Epithelial cell of esophagus (primary cell): ENCODE results near the gene TCERG1L.

Source experiments
- DNase-seq: peaks from one replicate; pipeline ENCODE4 v3.0.0; 2010; ENCODE audit warnings: low read depth
- H3K4me3 ChIP-seq: 2 replicates; pipeline ENCODE4 v1.5.1; 2011; ENCODE audit warnings: mild to moderate bottlenecking, low read length, control low read depth
- TF ChIP-seq, protein P1 (sequence below): IDR thresholded peaks from 2 replicates; pipeline ENCODE4 v1.5.1; 2011; ENCODE audit warnings: low read depth, mild to moderate bottlenecking, low read length, control low read depth, inconsistent platforms; ENCODE audit not compliant: insufficient read depth; ENCODE audit errors: missing control alignments

The TCERG1L gene

DNA sequence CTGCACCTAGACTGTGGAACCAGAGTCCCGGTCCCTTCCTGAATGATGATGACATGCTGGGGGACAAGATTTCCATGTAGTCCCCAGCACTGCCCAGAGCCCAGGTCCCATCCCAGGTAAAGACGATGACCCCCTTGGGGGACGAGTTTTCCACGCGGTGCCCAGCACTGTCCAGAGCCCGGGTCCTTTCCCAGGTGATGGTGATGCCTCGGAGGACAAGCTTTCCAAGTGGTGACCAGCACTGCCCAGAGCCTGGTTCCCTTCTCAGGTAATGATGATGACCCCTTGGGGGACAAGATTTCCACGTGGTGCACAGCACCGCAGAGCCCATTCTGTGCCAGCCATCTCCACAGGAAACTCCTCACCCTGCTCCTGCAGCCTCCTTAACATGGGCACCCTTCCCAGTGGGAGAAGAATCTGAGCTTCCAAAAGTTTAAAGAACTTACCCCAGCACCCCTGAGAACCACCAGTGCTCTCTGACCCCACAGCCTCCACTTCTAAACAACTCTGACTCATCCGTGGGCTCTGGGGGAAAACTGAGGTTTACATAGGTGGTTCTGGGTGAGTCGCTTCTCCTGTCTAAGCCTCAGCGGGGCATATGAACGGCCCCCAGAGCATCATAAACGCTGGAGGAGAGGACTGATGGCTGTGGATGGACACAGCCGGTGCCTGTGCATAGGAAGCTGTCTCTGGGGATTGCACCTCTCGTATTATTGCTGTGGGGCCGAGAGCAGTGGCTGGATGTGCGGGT is 233.2 kb downstream of the TCERG1L start:
- no peak for DNase-seq
- no peak overlapping the region for H3K4me3 ChIP-seq
- TF ChIP-seq, protein P1, sequence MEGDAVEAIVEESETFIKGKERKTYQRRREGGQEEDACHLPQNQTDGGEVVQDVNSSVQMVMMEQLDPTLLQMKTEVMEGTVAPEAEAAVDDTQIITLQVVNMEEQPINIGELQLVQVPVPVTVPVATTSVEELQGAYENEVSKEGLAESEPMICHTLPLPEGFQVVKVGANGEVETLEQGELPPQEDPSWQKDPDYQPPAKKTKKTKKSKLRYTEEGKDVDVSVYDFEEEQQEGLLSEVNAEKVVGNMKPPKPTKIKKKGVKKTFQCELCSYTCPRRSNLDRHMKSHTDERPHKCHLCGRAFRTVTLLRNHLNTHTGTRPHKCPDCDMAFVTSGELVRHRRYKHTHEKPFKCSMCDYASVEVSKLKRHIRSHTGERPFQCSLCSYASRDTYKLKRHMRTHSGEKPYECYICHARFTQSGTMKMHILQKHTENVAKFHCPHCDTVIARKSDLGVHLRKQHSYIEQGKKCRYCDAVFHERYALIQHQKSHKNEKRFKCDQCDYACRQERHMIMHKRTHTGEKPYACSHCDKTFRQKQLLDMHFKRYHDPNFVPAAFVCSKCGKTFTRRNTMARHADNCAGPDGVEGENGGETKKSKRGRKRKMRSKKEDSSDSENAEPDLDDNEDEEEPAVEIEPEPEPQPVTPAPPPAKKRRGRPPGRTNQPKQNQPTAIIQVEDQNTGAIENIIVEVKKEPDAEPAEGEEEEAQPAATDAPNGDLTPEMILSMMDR, result no peak

DNA sequence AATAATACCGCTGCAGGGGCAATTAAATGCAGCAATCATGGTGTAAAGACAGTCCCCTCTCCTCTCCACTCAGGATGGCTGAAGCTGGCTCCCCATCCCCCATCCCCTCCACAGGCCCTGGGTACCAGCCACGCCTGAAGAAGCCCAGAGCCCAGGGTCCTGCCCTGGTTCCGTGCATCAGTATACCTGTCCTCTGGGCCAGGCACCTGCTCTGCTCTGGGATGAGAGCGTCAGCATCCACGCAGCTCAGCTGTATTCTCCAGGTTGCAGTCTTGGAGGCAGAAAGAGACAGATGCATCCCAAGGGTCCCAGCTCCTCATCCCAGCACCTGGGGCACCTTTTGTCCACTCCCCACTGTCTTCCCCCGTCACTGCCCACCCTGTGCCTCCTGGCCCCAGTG is 233.8 kb downstream of the TCERG1L start:
- no peak overlapping the region for H3K4me3 ChIP-seq
- TF ChIP-seq, protein P1, result no peak
- no peak for DNase-seq

DNA sequence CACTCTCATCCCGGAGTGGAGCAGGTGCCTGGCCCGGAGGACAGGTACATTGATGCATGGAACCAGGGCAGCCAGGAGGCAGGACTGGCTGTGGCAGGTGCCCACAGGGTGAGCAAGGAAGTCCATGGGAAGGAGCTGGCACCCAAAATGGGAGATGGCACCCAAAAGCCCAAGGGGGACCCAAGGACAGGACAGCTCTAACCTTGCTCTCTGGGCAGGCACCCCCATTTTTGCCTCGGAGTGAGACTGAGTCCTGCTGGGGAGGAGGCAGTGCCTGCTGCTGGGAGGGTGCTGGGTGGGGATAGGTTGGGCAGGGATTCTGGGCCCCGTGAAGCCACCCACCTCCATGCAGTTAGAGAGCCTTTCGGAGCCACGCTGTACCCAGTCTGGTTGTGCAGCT is 234.5 kb downstream of the TCERG1L start:
- TF ChIP-seq, protein P1, result no peak
- DNase-seq, result no peak
- no peak overlapping the region for H3K4me3 ChIP-seq

DNA sequence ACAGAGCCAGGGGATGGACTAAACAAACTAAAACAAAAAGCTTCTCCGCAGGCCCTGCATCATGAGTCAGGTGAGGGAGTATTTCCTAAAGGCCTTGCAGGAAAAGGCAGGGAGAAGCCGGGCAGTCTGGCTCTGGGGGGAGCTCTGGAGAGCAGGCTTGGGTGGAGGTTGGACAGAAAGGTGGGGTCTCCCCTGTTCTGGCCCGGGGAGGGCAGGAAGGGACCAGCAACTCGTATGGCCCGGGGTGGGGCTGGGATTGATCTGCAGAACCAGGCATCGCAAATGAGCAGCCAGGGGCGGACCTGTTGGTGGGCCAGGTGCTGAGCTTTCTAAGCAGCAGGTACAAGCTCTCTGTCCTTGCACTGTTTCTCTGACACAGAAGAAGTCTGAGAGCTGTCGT is 235.2 kb downstream of the TCERG1L start:
- TF ChIP-seq, protein P1, result no peak
- H3K4me3 ChIP-seq, result no peak overlapping the region
- DNase-seq, result no peak

DNA sequence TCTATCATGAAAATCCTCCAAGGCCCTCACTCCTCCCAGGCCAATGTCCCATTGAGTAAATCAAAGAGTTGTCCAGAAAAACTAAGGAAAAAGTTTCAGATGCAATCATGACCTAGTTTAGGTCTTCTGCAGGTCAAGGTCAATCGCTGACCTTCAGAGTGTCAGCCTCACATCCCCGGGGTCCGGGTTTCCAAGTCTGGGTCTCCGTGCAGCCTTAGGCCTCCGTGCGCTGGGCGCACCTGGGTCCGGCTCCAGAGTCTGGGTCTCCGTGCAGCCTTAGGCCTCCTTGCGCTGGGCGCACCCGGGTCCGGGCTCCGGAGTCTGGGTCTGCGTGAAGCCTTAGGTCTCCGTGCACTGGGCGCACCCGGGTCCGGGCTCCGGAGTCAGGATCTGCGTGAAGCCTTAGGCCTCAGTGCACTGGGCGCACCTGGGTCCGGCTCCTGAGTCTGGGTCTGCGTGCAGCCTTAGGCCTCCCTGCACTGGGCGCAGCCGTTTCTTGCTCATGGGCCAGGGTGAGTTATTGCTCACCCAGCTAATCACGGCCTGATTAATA is 236.2 kb downstream of the TCERG1L start:
- H3K4me3 ChIP-seq, result no peak overlapping the region
- no peak for DNase-seq
- TF ChIP-seq, protein P1, result no peak

DNA sequence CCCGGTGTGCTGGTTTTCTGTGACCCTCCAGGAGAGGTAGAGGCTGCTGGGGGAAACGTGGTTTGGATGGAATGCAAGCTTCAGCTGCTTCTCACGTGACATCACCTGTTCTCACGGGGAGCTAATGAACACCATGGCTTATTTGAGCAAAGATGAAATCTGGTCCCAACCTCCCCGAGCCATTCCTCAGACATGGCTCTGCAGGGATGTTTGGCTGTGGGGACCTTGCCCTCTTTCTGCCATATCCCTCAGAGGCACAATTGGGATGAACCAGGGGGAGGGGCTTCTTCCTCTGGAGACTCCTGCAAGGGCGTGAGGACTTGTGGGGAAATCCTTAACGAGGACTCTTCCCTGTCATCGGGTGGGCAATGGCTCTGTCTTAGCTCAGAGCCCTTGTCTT is 236.8 kb downstream of the TCERG1L start:
- DNase-seq, result no peak
- TF ChIP-seq, protein P1, result no peak
- H3K4me3 ChIP-seq, result no peak overlapping the region
